PFSK-1 (cell line): Measurements from ENCODE around the gene SERINC5.

Source experiments
- FOXP2 ChIP-seq: optimal IDR thresholded peaks from 2 replicates; pipeline ENCODE3; 2011; ENCODE audit warnings: borderline replicate concordance, control low read depth, inconsistent platforms; ENCODE audit not compliant: insufficient read depth; ENCODE audit errors: extremely low read length, extremely low read depth
- POLR2AphosphoS5 ChIP-seq: IDR thresholded peaks from 2 replicates; pipeline ENCODE4 v1.6.1; 2012; ENCODE audit warnings: low read depth, mild to moderate bottlenecking, control low read depth, low read length, moderate library complexity
- SIN3A ChIP-seq: IDR thresholded peaks from 2 replicates; pipeline ENCODE4 v1.6.1; 2012; ENCODE audit warnings: mild to moderate bottlenecking, low read length, moderate library complexity, borderline replicate concordance; ENCODE audit not compliant: insufficient read depth

DNA sequence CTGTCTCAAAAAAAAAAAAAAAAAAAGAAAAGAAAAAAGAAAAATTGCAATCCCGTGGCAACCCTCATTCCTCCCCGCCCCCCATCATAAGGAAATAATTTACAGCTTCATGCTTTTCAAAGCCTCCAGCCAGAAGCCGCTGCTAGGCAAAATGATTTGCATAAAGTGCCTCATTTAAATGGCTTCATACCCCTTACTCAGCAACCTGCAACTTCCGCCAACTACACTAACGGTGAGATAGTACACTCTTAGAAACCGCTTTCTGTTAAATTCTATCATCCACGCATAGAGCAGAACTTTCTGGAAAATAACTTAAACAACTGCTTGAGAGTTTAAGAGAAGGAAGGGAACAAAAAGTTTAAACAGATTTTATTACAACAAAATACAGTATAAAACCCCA, 17.8 kb downstream of the SERINC5 start:
- TF ChIP-seq FOXP2 (no peak), POLR2AphosphoS5 (no peak), SIN3A (no peak)
